HEK293 (cell line): ENCODE data around the gene PRXL2B.

Experiments used
- CTCF ChIA-PET: fragments of 350-600 bp; formaldehyde crosslinking; extraction: SDS; loops from one replicate; lab custom pipeline; 2021; ENCODE audit warnings: antibody characterized with exemption; lab: Yijun Ruan, JAX
- POLR2A ChIA-PET: fragments of 300-600 bp; formaldehyde crosslinking; extraction: SDS; loops from one replicate; lab custom pipeline; 2020; ENCODE audit warnings: antibody characterized with exemption, inconsistent platforms; lab: Yijun Ruan, JAX
- H3K27ac ChIP-seq: fragments of 200-500 bp; sonication (Bioruptor generic); 2 replicates; pipeline ENCODE4 v1.5.1; 2014; ENCODE audit warnings: low read depth, low read length, control low read depth, inconsistent platforms; ENCODE audit errors: extremely low read depth
- H3K36me3 ChIP-seq, 2 experiments: fragments of 200-500 bp in 1 of 2; sonication (Bioruptor generic) in 1 of 2; 1 replicate in 1 of 2; 2 replicates in 1 of 2; pipeline ENCODE4 v1.5.1; 2014 to 2017; ENCODE audit warnings: inconsistent platforms in 2 of 2, low read length in 2 of 2; ENCODE audit not compliant: control insufficient read depth in 2 of 2, insufficient read depth in 1 of 2
- H3K4me1 ChIP-seq: fragments of 200-500 bp; sonication (Bioruptor generic); 2 replicates; pipeline ENCODE4 v1.5.1; 2014; ENCODE audit warnings: mild to moderate bottlenecking, low read length, inconsistent platforms; ENCODE audit not compliant: control insufficient read depth, insufficient read depth
- H3K4me3 ChIP-seq: 2 replicates; pipeline ENCODE4 v1.5.1; 2011; ENCODE audit warnings: low read depth, mild to moderate bottlenecking, control low read depth, low read length, moderate library complexity
- H3K9me3 ChIP-seq: fragments of 200-500 bp; sonication (Bioruptor generic); 2 replicates; pipeline ENCODE4 v1.5.1; 2014; ENCODE audit warnings: low read depth, low read length, inconsistent platforms; ENCODE audit not compliant: control insufficient read depth, insufficient read depth
- GFI1B ChIP-seq: fragments of 450-650 bp; formaldehyde crosslinking; IDR thresholded peaks from 2 replicates; pipeline ENCODE4 v1.5.1; 2016; ENCODE audit warnings: missing biosample characterization, missing genetic modification characterization
- GLIS1 ChIP-seq: fragments of 450-650 bp; formaldehyde crosslinking; IDR thresholded peaks from 2 replicates; pipeline ENCODE4 v1.5.1; 2016; ENCODE audit warnings: missing biosample characterization, missing genetic modification characterization
- PRDM1 ChIP-seq: fragments of 450-650 bp; formaldehyde crosslinking; IDR thresholded peaks from 2 replicates; pipeline ENCODE4; 2016; ENCODE audit warnings: missing biosample characterization, missing genetic modification characterization
- TCF7L2 ChIP-seq: IDR thresholded peaks from 2 replicates; pipeline ENCODE4 v1.6.1; 2011; ENCODE audit warnings: low read depth, mild to moderate bottlenecking, inconsistent platforms, low read length, moderate library complexity, borderline replicate concordance
- ZBTB48 ChIP-seq: fragments of 450-650 bp; formaldehyde crosslinking; IDR thresholded peaks from 2 replicates; pipeline ENCODE4 v1.5.1; 2016; ENCODE audit warnings: missing biosample characterization, missing genetic modification characterization
- ZIC2 ChIP-seq: fragments of 450-650 bp; formaldehyde crosslinking; IDR thresholded peaks from 2 replicates; pipeline ENCODE4 v1.5.1; 2016; ENCODE audit warnings: missing biosample characterization, missing genetic modification characterization
- ZNF10 ChIP-seq: fragments of 450-650 bp; formaldehyde crosslinking; IDR thresholded peaks from 2 replicates; pipeline ENCODE4 v1.5.1; 2017; ENCODE audit warnings: missing biosample characterization, missing genetic modification characterization
- ZNF121 ChIP-seq: fragments of 450-650 bp; formaldehyde crosslinking; IDR thresholded peaks from 2 replicates; pipeline ENCODE4 v1.5.1; 2016; ENCODE audit warnings: missing biosample characterization, missing genetic modification characterization
- ZNF248 ChIP-seq: fragments of 450-650 bp; formaldehyde crosslinking; IDR thresholded peaks from 2 replicates; pipeline ENCODE4 v1.5.1; 2017; ENCODE audit warnings: missing biosample characterization, missing genetic modification characterization
- ZNF266 ChIP-seq: fragments of 450-650 bp; formaldehyde crosslinking; IDR thresholded peaks from 2 replicates; pipeline ENCODE4 v1.5.1; 2016; ENCODE audit warnings: missing biosample characterization, missing genetic modification characterization, low read depth
- ZNF274 ChIP-seq, 2 experiments: fragments of 200-500 bp in 1 of 2; fragments of 450-650 bp in 1 of 2; sonication (Bioruptor generic) in 1 of 2; formaldehyde crosslinking in 1 of 2; IDR thresholded peaks; 2 replicates each; pipeline versions ENCODE4 v1.5.1 to v1.6.1; 2014 to 2016; ENCODE audit warnings: borderline replicate concordance in 1 of 2, inconsistent platforms in 1 of 2, low read length in 1 of 2, missing biosample characterization in 1 of 2, missing genetic modification characterization in 1 of 2
- ZNF302 ChIP-seq: fragments of 450-650 bp; formaldehyde crosslinking; IDR thresholded peaks from 2 replicates; pipeline ENCODE4 v1.5.1; 2016; ENCODE audit warnings: missing biosample characterization, missing genetic modification characterization, low read depth
- ZNF350 ChIP-seq: fragments of 450-650 bp; formaldehyde crosslinking; IDR thresholded peaks from 2 replicates; pipeline ENCODE4 v1.5.0; 2017; ENCODE audit warnings: missing biosample characterization, mild to moderate bottlenecking, missing genetic modification characterization
- ZNF366 ChIP-seq: fragments of 450-650 bp; formaldehyde crosslinking; conservative IDR thresholded peaks from 2 replicates; pipeline ENCODE4 v1.5.1; 2016; ENCODE audit warnings: missing biosample characterization, missing genetic modification characterization
- ZNF394 ChIP-seq: fragments of 450-650 bp; formaldehyde crosslinking; IDR thresholded peaks from 2 replicates; pipeline ENCODE4 v1.5.1; 2016; ENCODE audit warnings: missing biosample characterization, missing genetic modification characterization, mild to moderate bottlenecking, moderate library complexity, borderline replicate concordance
- ZNF529 ChIP-seq: fragments of 450-650 bp; formaldehyde crosslinking; IDR thresholded peaks from 2 replicates; pipeline ENCODE4 v1.5.1; 2017; ENCODE audit warnings: missing genetic modification characterization, missing biosample characterization; ENCODE audit not compliant: insufficient replicate concordance
- ZNF658 ChIP-seq: fragments of 450-650 bp; formaldehyde crosslinking; IDR thresholded peaks from 2 replicates; pipeline ENCODE4; 2016; ENCODE audit warnings: missing biosample characterization, missing genetic modification characterization
- ZNF747 ChIP-seq: fragments of 450-650 bp; formaldehyde crosslinking; IDR thresholded peaks from 2 replicates; pipeline ENCODE4 v1.5.1; 2016; ENCODE audit warnings: missing biosample characterization, missing genetic modification characterization
- ZNF768 ChIP-seq: fragments of 450-650 bp; formaldehyde crosslinking; IDR thresholded peaks from 2 replicates; pipeline ENCODE4 v1.5.1; 2018; ENCODE audit warnings: missing biosample characterization, mild to moderate bottlenecking, missing genetic modification characterization
- ZNF776 ChIP-seq: fragments of 450-650 bp; formaldehyde crosslinking; IDR thresholded peaks from 2 replicates; pipeline ENCODE4 v1.5.0; 2017; ENCODE audit warnings: missing biosample characterization, missing genetic modification characterization, borderline replicate concordance
- ZNF837 ChIP-seq: fragments of 450-650 bp; formaldehyde crosslinking; IDR thresholded peaks from 2 replicates; pipeline ENCODE4 v1.5.1; 2016; ENCODE audit warnings: missing biosample characterization, missing genetic modification characterization
- TF ChIP-seq, protein P1 (sequence below): fragments of 450-650 bp; formaldehyde crosslinking; IDR thresholded peaks from 2 replicates; pipeline ENCODE4 v1.5.1; 2016; ENCODE audit warnings: missing biosample characterization, missing genetic modification characterization
- TF ChIP-seq, protein P2 (sequence below): fragments of 450-650 bp; formaldehyde crosslinking; IDR thresholded peaks from 2 replicates; pipeline ENCODE4 v1.5.1; 2016; ENCODE audit warnings: missing biosample characterization, missing genetic modification characterization

Gene PRXL2B

GRCh38 chr1:2606881-2607621, 20.5 kb downstream of the PRXL2B start:
- ChIA-PET POLR2A (no interaction called here), CTCF (no interaction called here)
- no peaks in the 10 kb centered on the region for H3K4me1 ChIP-seq

DNA sequence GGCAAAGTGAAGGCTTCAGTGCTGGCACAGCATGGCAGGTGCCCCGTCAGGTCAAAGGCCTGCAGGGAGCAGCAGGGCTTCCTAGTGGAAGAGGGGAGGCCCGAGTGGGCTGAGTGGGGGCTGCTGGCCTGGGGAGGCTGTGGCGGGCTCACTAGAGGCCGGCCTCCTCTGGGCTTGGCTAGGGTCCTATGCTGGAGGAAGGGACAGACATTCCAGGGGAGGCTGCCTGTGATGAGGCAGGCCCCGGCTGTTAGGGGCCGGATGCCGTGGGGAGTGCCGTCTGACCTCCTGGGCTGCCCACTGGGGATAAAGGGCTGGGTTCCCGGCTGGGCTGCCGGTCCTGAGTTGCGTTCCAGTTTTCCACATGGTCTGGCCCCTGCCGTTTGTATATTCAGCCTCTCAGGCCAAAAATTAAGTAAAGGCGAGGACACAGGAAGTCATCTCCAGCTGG, 21.1 kb downstream of the PRXL2B start:
- no peak overlapping the region for H3K27ac ChIP-seq
- no peak for TF ChIP-seq ZNF350 (tag by site-specific recombination)
- no peak for TF ChIP-seq ZNF266
- peak; percentile 92 for TF ChIP-seq ZIC2 (tag by site-specific recombination)
- no peak for TF ChIP-seq ZNF366 (tag by site-specific recombination)
- TF ChIP-seq, protein P1, sequence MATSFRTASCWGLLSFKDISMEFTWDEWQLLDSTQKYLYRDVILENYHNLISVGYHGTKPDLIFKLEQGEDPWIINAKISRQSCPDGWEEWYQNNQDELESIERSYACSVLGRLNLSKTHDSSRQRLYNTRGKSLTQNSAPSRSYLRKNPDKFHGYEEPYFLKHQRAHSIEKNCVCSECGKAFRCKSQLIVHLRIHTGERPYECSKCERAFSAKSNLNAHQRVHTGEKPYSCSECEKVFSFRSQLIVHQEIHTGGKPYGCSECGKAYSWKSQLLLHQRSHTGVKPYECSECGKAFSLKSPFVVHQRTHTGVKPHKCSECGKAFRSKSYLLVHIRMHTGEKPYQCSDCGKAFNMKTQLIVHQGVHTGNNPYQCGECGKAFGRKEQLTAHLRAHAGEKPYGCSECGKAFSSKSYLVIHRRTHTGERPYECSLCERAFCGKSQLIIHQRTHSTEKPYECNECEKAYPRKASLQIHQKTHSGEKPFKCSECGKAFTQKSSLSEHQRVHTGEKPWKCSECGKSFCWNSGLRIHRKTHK (tag by site-specific recombination): no peak
- CTCF ChIA-PET: no interaction called here
- H3K4me1 ChIP-seq: no peaks in the 10 kb centered on the region
- no peak overlapping the region for H3K4me3 ChIP-seq
- no peaks in the 10 kb centered on the region for H3K9me3 ChIP-seq
- no peaks in the 10 kb centered on the region for H3K36me3 ChIP-seq
- POLR2A ChIA-PET: no interaction called here

More at GRCh38 chr1:2606881-2607621, 20.5 kb downstream of the PRXL2B start:
- H3K27ac ChIP-seq: no peak overlapping the region
- TF ChIP-seq, protein P2, sequence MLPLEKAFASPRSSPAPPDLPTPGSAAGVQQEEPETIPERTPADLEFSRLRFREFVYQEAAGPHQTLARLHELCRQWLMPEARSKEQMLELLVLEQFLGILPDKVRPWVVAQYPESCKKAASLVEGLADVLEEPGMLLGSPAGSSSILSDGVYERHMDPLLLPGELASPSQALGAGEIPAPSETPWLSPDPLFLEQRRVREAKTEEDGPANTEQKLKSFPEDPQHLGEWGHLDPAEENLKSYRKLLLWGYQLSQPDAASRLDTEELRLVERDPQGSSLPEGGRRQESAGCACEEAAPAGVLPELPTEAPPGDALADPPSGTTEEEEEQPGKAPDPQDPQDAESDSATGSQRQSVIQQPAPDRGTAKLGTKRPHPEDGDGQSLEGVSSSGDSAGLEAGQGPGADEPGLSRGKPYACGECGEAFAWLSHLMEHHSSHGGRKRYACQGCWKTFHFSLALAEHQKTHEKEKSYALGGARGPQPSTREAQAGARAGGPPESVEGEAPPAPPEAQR (tag by site-specific recombination): no peak
- H3K4me3 ChIP-seq: no peak overlapping the region
- no peaks in the 10 kb centered on the region for H3K36me3 ChIP-seq
- H3K9me3 ChIP-seq: no peaks in the 10 kb centered on the region

DNA sequence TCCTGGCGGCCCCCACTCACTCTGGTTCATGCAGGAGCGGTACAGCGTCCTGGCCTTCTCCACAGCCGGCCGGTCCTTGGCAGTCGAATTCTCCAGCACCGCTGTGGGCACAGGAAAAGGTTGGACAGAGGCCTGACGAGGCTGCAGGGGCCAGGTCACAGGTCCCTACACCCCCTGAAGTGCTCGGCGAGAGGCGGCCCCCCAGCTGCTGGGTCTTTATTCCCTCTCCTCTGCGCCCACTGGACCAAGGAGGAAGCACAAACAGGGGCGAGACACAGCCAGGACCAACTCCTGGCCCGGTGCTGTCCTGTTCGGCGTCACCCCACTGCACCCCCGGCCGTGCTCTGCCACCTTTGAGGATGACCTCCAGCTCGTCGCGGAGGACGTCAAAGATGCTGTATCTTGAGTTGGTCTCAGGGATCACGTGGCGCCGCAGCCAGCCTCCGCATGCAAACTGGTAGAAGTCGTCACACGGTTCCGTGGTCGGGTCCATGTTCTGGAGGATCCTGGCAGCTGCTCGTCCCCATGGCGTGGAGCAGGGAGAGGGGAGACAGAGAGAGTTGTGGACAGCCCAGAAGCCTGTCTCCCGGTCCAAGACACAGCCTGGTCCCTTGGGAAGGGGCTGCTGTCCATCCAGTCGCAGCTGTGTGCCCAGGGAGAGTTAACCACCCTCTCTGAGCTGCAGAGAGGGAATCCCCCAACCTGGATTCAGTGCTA, 22.9 kb downstream of the PRXL2B start:
- Histone ChIP-seq H3K36me3 (no peaks in the 10 kb centered on the region), H3K9me3 (no peaks in the 10 kb centered on the region), H3K4me3 (no peak overlapping the region), H3K4me1 (no peaks in the 10 kb centered on the region), H3K27ac (no peak overlapping the region)
- ChIA-PET POLR2A (no interaction called here), CTCF (no interaction called here)
- TF ChIP-seq ZNF768 (tag by site-specific recombination) (0 out of 2 replicates have a peak, but pooled peaks have one; percentile 25), ZNF776 (no peak), ZBTB48 (no peak), ZNF658 (tag by site-specific recombination) (no peak), ZNF747 (tag by site-specific recombination) (no peak)

DNA sequence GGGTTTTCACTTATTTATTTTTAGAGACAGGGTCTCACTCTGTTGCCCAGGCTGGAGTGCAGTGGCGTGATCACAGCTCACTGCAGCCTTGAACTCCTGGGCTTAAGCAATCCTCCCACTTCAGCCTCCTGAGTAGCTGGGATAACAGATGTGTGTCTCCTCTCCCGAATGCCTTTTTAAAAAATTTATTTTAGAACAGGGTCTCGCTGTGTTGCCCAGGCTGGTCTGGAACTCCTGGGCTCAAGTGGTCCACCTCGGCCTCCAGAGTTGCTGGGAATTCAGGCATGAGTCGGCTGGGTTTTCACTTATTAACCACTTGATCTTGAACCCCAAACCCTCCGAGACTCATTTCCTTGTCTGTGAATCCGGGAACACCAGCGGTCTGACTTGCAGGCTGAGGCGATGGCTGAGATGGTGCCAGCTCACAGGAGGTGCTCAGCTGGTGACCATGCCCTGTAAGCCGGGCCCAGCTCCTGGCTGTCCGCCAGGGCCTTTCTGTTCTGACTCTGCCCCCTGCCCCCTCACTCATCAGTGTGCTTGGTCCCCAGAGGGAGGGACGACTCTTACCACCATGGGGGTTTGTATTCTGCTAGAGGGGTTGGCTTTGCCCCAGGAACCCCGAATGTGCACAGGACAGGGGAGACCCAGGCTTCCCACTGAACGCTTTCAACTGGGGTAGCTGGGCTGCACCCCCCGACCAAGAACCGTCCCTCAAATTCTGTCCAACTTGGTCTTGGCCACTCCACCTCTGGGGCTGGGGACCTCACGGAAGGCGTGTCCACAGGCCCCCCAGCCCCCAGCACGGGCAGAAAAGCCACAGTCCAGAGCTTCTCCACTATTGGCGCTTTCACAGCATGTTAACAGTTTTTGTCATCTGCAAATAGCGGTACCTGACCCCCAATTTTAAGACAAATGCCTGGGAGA, 23.7 kb downstream of the PRXL2B start:
- H3K4me1 ChIP-seq: no peaks in the 10 kb centered on the region
- H3K4me3 ChIP-seq: no peak overlapping the region
- no peaks in the 10 kb centered on the region for H3K36me3 ChIP-seq
- CTCF ChIA-PET: no interaction called here
- no peaks in the 10 kb centered on the region for H3K9me3 ChIP-seq
- no peak overlapping the region for H3K27ac ChIP-seq
- POLR2A ChIA-PET: no interaction called here
- TF ChIP-seq ZNF837 (tag by site-specific recombination): no peak
- TF ChIP-seq ZNF529 (tag by site-specific recombination): no peak
- no peak for TF ChIP-seq ZNF302 (tag by site-specific recombination)
- peak; percentile 74 for TF ChIP-seq ZNF121 (tag by site-specific recombination)
- no peak for TF ChIP-seq PRDM1 (tag by site-specific recombination)
- TF ChIP-seq TCF7L2: no peak
- TF ChIP-seq GFI1B (tag by site-specific recombination): no peak
- no peak for TF ChIP-seq ZNF274 (IDR thresholded peaks at IDR 0.05; ENCODE audit: low read length)
- TF ChIP-seq ZNF274 (tag by site-specific recombination; IDR thresholded peaks at IDR 0.05; ENCODE audit: borderline replicate concordance): no peak
- no peak for TF ChIP-seq ZNF394 (tag by site-specific recombination)
- TF ChIP-seq ZIC2 (tag by site-specific recombination): peak; percentile 72
- no peak for TF ChIP-seq ZNF248
- no peak for TF ChIP-seq ZNF10
- peak; percentile 47; the same call in 1 of the 2 replicates for TF ChIP-seq GLIS1 (tag by site-specific recombination)
